GM12878 (cell line): ENCODE measurements around the gene NHEJ1. TPM values are rescaled to one million over a fixed set of nuclear protein-coding genes. Genes with fewer than 3 reads are reported as not detected.

Source experiments
- ATAC-seq: fragments of 200-7000 bp; cut with Tn5 transposase; 3 replicates; pipeline ENCODE4 v1.9.1; 2020; ENCODE audit warnings: mild to moderate bottlenecking, moderate library complexity
- BruUV-seq: library from RNA; stranded (reverse); fragments of 400-500 nt; replicated peaks from 2 replicates; lab custom pipeline; 2021; lab: Mats Ljungman, UMichigan
- CTCF ChIA-PET: fragments of 300-600 bp; sonication (Branson Sonifier 250); formaldehyde crosslinking; extraction: SDS; loops from one replicate; lab custom pipeline; 2021; ENCODE audit warnings: inconsistent platforms; lab: Yijun Ruan, JAX
- POLR2A ChIA-PET: fragments of 350-600 bp; formaldehyde crosslinking; extraction: SDS; loops from one replicate; lab custom pipeline; 2021; ENCODE audit warnings: inconsistent platforms; lab: Charles Lee
- RAD21 ChIA-PET: fragments of 300-600 bp; sonication (Branson Sonifier 250); formaldehyde crosslinking; loops from one replicate; lab custom pipeline; 2023; ENCODE audit warnings: antibody characterized with exemption; ENCODE audit not compliant: unreplicated experiment; lab: Charles Lee
- SMC1A ChIA-PET: fragments of 300-600 bp; sonication (Branson Sonifier 250); formaldehyde crosslinking; loops from one replicate; lab custom pipeline; 2023; ENCODE audit not compliant: unreplicated experiment, uncharacterized antibody; lab: Charles Lee
- DNase-seq: peaks from one replicate; pipeline ENCODE4 v3.0.0-alpha.2; 2011; ENCODE audit warnings: low read depth, low spot score
- FAIRE-seq: peaks from 3 replicates; lab custom pipeline; 2011; peaks lifted over from hg19 to GRCh38; lab: Jason Lieb, UNC
- H2AFZ ChIP-seq: 2 replicates; pipeline ENCODE4 v1.6.0; 2011; ENCODE audit warnings: low read depth, low read length, control low read depth; ENCODE audit not compliant: control insufficient read depth
- H3K27ac ChIP-seq: 2 replicates; pipeline ENCODE4 v1.5.1; 2011; ENCODE audit warnings: control low read depth; ENCODE audit not compliant: control insufficient read depth, insufficient read depth
- H3K27me3 ChIP-seq, 2 experiments: replicated peaks in 1 of 2; 2 replicates each; pipeline versions ENCODE4 v1.6.0 to v1.6.1; 2011; ENCODE audit warnings: low read length in 1 of 2; ENCODE audit not compliant: control insufficient read depth in 2 of 2, insufficient read depth in 2 of 2
- H3K36me3 ChIP-seq, 2 experiments: 2 replicates each; pipeline ENCODE4 v1.5.1; 2011; ENCODE audit warnings: low read length in 1 of 2; ENCODE audit not compliant: control insufficient read depth in 2 of 2, insufficient read depth in 2 of 2
- H3K4me1 ChIP-seq: 2 replicates; pipeline ENCODE4 v1.6.1; 2011; ENCODE audit warnings: mild to moderate bottlenecking, low read length, moderate library complexity, mixed read lengths; ENCODE audit not compliant: control insufficient read depth, insufficient read depth
- H3K4me2 ChIP-seq: 2 replicates; pipeline ENCODE4 v1.6.0; 2011; ENCODE audit warnings: control low read depth; ENCODE audit not compliant: control insufficient read depth, insufficient read depth
- H3K4me3 ChIP-seq: fragments of 200-600 bp; sonication (generic); 2 replicates; pipeline ENCODE4 v1.5.1; 2016
- H3K79me2 ChIP-seq: 2 replicates; pipeline ENCODE4 v1.6.0; 2011; ENCODE audit warnings: low read length; ENCODE audit not compliant: control insufficient read depth, insufficient read depth
- H3K9ac ChIP-seq: 2 replicates; pipeline ENCODE4 v1.8.0; 2011; ENCODE audit warnings: low read length, control low read depth, mixed read lengths; ENCODE audit not compliant: control insufficient read depth, insufficient read depth
- H3K9me3 ChIP-seq: replicated peaks from 3 replicates; pipeline ENCODE4 v1.5.1; 2011; ENCODE audit warnings: mild to moderate bottlenecking, low read length; ENCODE audit not compliant: control insufficient read depth, insufficient read depth
- H4K20me1 ChIP-seq: 2 replicates; pipeline ENCODE4 v1.6.0; 2011; ENCODE audit not compliant: control insufficient read depth, insufficient read depth
- E2F4 ChIP-seq: IDR thresholded peaks from 2 replicates; pipeline ENCODE4 v1.6.1; 2012; ENCODE audit warnings: low read depth, low read length, improper control_type of control experiment
- PRDM15 ChIP-seq: fragments of 450-650 bp; formaldehyde crosslinking; IDR thresholded peaks from 2 replicates; pipeline ENCODE4 v1.4.0; 2020; ENCODE audit warnings: mild to moderate bottlenecking, moderate library complexity
- RBBP5 ChIP-seq: fragments of 200-600 bp; sonication (generic); conservative IDR thresholded peaks from 2 replicates; pipeline ENCODE4 v1.6.1; 2016
- RELA ChIP-seq: fragments of 450-650 bp; IDR thresholded peaks from 2 replicates; pipeline ENCODE4 v1.8.0; 2014; ENCODE audit warnings: borderline replicate concordance; ENCODE audit not compliant: partially characterized antibody
- SPI1 ChIP-seq: IDR thresholded peaks from 2 replicates; pipeline ENCODE4 v1.6.1; 2011; ENCODE audit warnings: low read depth, mild to moderate bottlenecking, low read length, moderate library complexity, borderline replicate concordance; ENCODE audit not compliant: insufficient read depth
- STAT3 ChIP-seq: IDR thresholded peaks from 2 replicates; pipeline ENCODE4 v1.6.1; 2011; ENCODE audit warnings: low read depth, low read length, improper control_type of control experiment
- USF1 ChIP-seq: IDR thresholded peaks from 2 replicates; pipeline ENCODE4 v1.6.1; 2011; ENCODE audit warnings: borderline replicate concordance, low read depth, mild to moderate bottlenecking, moderate library complexity, mixed read lengths, low read length; ENCODE audit not compliant: insufficient read depth; ENCODE audit errors: extremely low read length
- ZBTB33 ChIP-seq: fragments of 450-650 bp; IDR thresholded peaks from 2 replicates; pipeline ENCODE4 v1.6.1; 2017; ENCODE audit warnings: mild to moderate bottlenecking
- ZNF217 ChIP-seq: fragments of 450-650 bp; IDR thresholded peaks from 2 replicates; pipeline ENCODE4 v1.6.1; 2017; ENCODE audit warnings: antibody characterized with exemption, mild to moderate bottlenecking
- ZNF384 ChIP-seq: IDR thresholded peaks from 2 replicates; pipeline ENCODE4 v1.6.1; 2012; ENCODE audit warnings: low read depth, mild to moderate bottlenecking, low read length, improper control_type of control experiment, borderline replicate concordance
- ZNF687 ChIP-seq: fragments of 450-650 bp; IDR thresholded peaks from 2 replicates; pipeline ENCODE4 v1.6.1; 2017; ENCODE audit warnings: mild to moderate bottlenecking, moderate library complexity
- WGBS: methylation state at CpG from one replicate; pipeline ENCODE4 v1.1.6; 2016; ENCODE audit warnings: low lambda C conversion rate; ENCODE audit not compliant: insufficient replicate concordance, insufficient coverage; ENCODE audit errors: missing lambda C conversion rate; 5-methylcytosine and 5-hydroxymethylcytosine counted together
- in situ Hi-C: fragments of 300-500 bp; cut with MboI; formaldehyde crosslinking; loops from 9 replicates; pipeline ENCODE4 v1.14.3; 2018; ENCODE audit warnings: mixed read lengths
- intact Hi-C: fragments of 100-400 bp; cut with micrococcal nuclease; formaldehyde crosslinking; loops from one replicate; pipeline ENCODE4 v1.14.2; 2022; ENCODE audit not compliant: unreplicated experiment
- polyA plus RNA-seq, 11 experiments: library from polyadenylated mRNA; depleted of rRNA in 4 of 11; unstranded in 6 of 11; stranded (reverse) in 5 of 11; fragments of >200 nt; fragmentation: Nextera tagmentation in 4 of 11; fragmentation: Illumina TruSeq in 1 of 11; extraction: Ambion mirVana in 4 of 11; extraction: Trizol in 1 of 11; gene quantifications; 1 replicate in 1 of 11; 2 replicates in 10 of 11; pipeline versions ENCODE4 v1.2.1 to v1.2.3, GENCODE V29; 2011 to 2016; ENCODE audit warnings: inconsistent platforms in 2 of 11, missing spikeins in 2 of 11, low read depth in 1 of 11
- total RNA-seq, 4 experiments: library from RNA; depleted of rRNA in 3 of 4; stranded (reverse); fragments of >200 nt in 3 of 4; fragmentation: Illumina TruSeq in 1 of 4; extraction: Trizol in 1 of 4; gene quantifications; 2 replicates each; pipeline versions ENCODE4 v1.2.1 to v1.2.3, GENCODE V29; 2013 to 2021

The NHEJ1 gene
- total and polyA plus RNA-seq, 10 of the 15 experiments (the other 5 are each of a cell fraction or from before 2014, with no cell fraction given) = 11.8 to 20.2 (median 17.0) TPM

GRCh38 chr2:219163156-219163555 is 2.5 kb upstream of the NHEJ1 start:
- H3K27me3 ChIP-seq = no peaks in the 10 kb centered on the region
- H3K9ac ChIP-seq = no peak overlapping the region
- no peak for ATAC-seq
- no peaks in the 10 kb centered on the region for H3K9me3 ChIP-seq
- 74% methylated on average over 6 of the region's 6 CpGs for WGBS
- H3K27ac ChIP-seq = no peak overlapping the region
- POLR2A ChIA-PET = interaction anchor here (0.6 kb wide), 2 partner anchors 21 to 26 kb away, joined by 3 to 5 read pairs; no protein-coding TSS in a partner anchor
- intact Hi-C loops = loop anchor here (5.0 kb wide), 1 partner anchor 224 kb away; the partner anchor contains the start of gene DNPEP
- H3K79me2 ChIP-seq = peaks cover 2% of the 10 kb centered on the region
- H3K36me3 ChIP-seq = no peaks in the 10 kb centered on the region
- peaks cover 4% of the 10 kb centered on the region; the same call in 1 of the 2 replicates for H3K4me1 ChIP-seq
- FAIRE-seq = no peak
- RAD21 ChIA-PET = no interaction called here
- no TSS peak for BruUV-seq
- H4K20me1 ChIP-seq = no peaks in the 10 kb centered on the region
- H2AFZ ChIP-seq = no peak overlapping the region
- DNase-seq = no peak
- SMC1A ChIA-PET = interaction anchor here (1.1 kb wide), 1 partner anchor 48 kb away, joined by 3 read pairs; no protein-coding TSS in a partner anchor
- CTCF ChIA-PET = interaction anchor here (0.9 to 2.6 kb wide), 6 partner anchors 8 to 132 kb away, joined by 3 to 13 read pairs (median 4); no protein-coding TSS in a partner anchor
- H3K4me3 ChIP-seq = no peak overlapping the region
- in situ Hi-C loops = no loop called here
- no peak overlapping the region for H3K4me2 ChIP-seq
- TF ChIP-seq RBBP5 = no peak
- TF ChIP-seq E2F4 = no peak
- no peak for TF ChIP-seq PRDM15 (CRISPR knock-in tag)
- no peak for TF ChIP-seq ZNF384
- no peak for TF ChIP-seq STAT3
- no peak for TF ChIP-seq ZBTB33
- no peak for TF ChIP-seq ZNF687
- TF ChIP-seq ZNF217 = no peak
- no peak for TF ChIP-seq RELA
- no peak for TF ChIP-seq USF1
- no peak for TF ChIP-seq SPI1
